Gastrocnemius medialis (tissue), 4 donors: ENCODE measurements around the gene FGA. TPM values are rescaled to one million over a fixed set of nuclear protein-coding genes. Genes with fewer than 3 reads are reported as not detected.

Experiments used
- ATAC-seq, 2 donors: fragments of 150-250 bp; one replicate each; pipeline ENCODE4 v1.9.1; 2016
- DNase-seq, 2 donors: peaks; one replicate each; pipeline ENCODE4 v3.0.0-alpha.2; 2019
- H3K27ac ChIP-seq, 4 donors: fragments of 200-600 bp; sonication (generic); 1 replicate in 1 of 4; 2 replicates in 3 of 4; pipeline ENCODE4 v1.5.1; 2016 to 2018; ENCODE audit warnings: mild to moderate bottlenecking in 2 of 4, moderate library complexity in 1 of 4
- H3K27me3 ChIP-seq, 3 donors: fragments of 200-600 bp; sonication (generic) in 2 of 3; 1 replicate in 1 of 3; 2 replicates in 2 of 3; pipeline versions ENCODE4 v1.5.1 to v1.6.0; 2016 to 2019; ENCODE audit warnings: mild to moderate bottlenecking in 1 of 3, moderate library complexity in 1 of 3
- H3K36me3 ChIP-seq, 2 donors: fragments of 200-600 bp; sonication (generic) in 1 of 2; one replicate each; pipeline ENCODE4 v1.5.1; 2017 to 2018
- H3K4me1 ChIP-seq, 2 donors: fragments of 200-600 bp; sonication (generic) in 1 of 2; one replicate each; pipeline ENCODE4 v1.5.1; 2016 to 2017; ENCODE audit warnings: mild to moderate bottlenecking in 2 of 2
- H3K4me3 ChIP-seq, 4 donors: fragments of 200-600 bp; sonication (generic) in 3 of 4; 1 replicate in 1 of 4; 2 replicates in 3 of 4; pipeline ENCODE4 v1.5.1; 2016 to 2019; ENCODE audit warnings: mild to moderate bottlenecking in 2 of 4
- H3K9me3 ChIP-seq, 3 donors: fragments of 200-600 bp; sonication (generic) in 2 of 3; 1 replicate in 1 of 3; 2 replicates in 2 of 3; pipeline ENCODE4 v1.5.1; 2016 to 2019
- CTCF ChIP-seq, 5 experiments: fragments of 450-650 bp in 3 of 5; fragments of 200-600 bp in 2 of 5; sonication (generic) in 2 of 5; IDR thresholded peaks in 4 of 5; conservative IDR thresholded peaks in 1 of 5; 1 replicate in 4 of 5; 2 replicates in 1 of 5; pipeline ENCODE4 v1.5.1; 2016 to 2019; ENCODE audit warnings: antibody characterized with exemption in 5 of 5, mild to moderate bottlenecking in 3 of 5, moderate library complexity in 3 of 5
- POLR2A ChIP-seq, 2 donors: fragments of 450-650 bp; IDR thresholded peaks; one replicate each; pipeline ENCODE4 v1.6.1; 2017; ENCODE audit warnings: antibody characterized with exemption in 2 of 2, mild to moderate bottlenecking in 2 of 2, moderate library complexity in 2 of 2
- in situ Hi-C, 4 donors: fragments of 200-750 bp; cut with MboI; loops; one replicate each; pipeline versions ENCODE4 v1.15.0 to v1.8.0; 2017; ENCODE audit warnings: low sequenced_read_pairs in 4 of 4
- intact Hi-C: fragments of 100-400 bp; cut with DNase I; formaldehyde crosslinking; loops from one replicate; pipeline ENCODE4 v1.15.1; 2023; ENCODE audit warnings: low total_unique reads
- total RNA-seq, 4 donors: library from RNA; depleted of rRNA; stranded (reverse); fragments of >200 nt; gene quantifications; one replicate each; pipeline versions ENCODE4 v1.1.0 to v1.2.3, GENCODE V29; 2016

The FGA gene
- total RNA-seq, 4 donors from 2014 or later: 22.2 to 49.0 TPM; not detected in 2

GRCh38 chr4:154566639-154567204 lies 23.8 kb downstream of the FGA start:
- Histone ChIP-seq H3K27me3 (no peaks in the 10 kb centered on the region), H3K9me3 (no peaks in the 10 kb centered on the region), H3K36me3 (no peaks in the 10 kb centered on the region), H3K27ac (no peak overlapping the region), H3K4me3 (no peak overlapping the region), H3K4me1 (no peaks in the 10 kb centered on the region)
- intact Hi-C loops (no loop called here), in situ Hi-C loops (loop anchor here in 1 of 4 donors (25.0 kb wide), 1 partner anchor 796 kb away; no protein-coding TSS in a partner anchor)
- ATAC-seq: no peak
- TF ChIP-seq POLR2A (IDR thresholded peaks at IDR 0.05) (no peak), CTCF (IDR thresholded peaks at IDR 0.05 in 4 of 5, conservative IDR thresholded peaks at IDR 0.05 in 1 of 5) (no peak)
- DNase-seq: no peak

GRCh38 chr4:154565704-154566103 lies 24.8 kb downstream of the FGA start:
- Histone ChIP-seq H3K27me3 (no peaks in the 10 kb centered on the region), H3K27ac (no peak overlapping the region), H3K36me3 (no peaks in the 10 kb centered on the region), H3K4me1 (no peaks in the 10 kb centered on the region), H3K9me3 (no peaks in the 10 kb centered on the region), H3K4me3 (no peak overlapping the region)
- no peak for DNase-seq
- intact Hi-C loops (no loop called here), in situ Hi-C loops (loop anchor here in 1 of 4 donors (25.0 kb wide), 1 partner anchor 797 kb away; no protein-coding TSS in a partner anchor)
- no peak for ATAC-seq
- TF ChIP-seq CTCF (IDR thresholded peaks at IDR 0.05 in 4 of 5, conservative IDR thresholded peaks at IDR 0.05 in 1 of 5) (no peak), POLR2A (IDR thresholded peaks at IDR 0.05) (no peak)

GRCh38 chr4:154564311-154564710 lies 26.2 kb downstream of the FGA start:
- Histone ChIP-seq H3K4me3 (no peak overlapping the region), H3K4me1 (no peaks in the 10 kb centered on the region), H3K9me3 (no peaks in the 10 kb centered on the region), H3K36me3 (no peaks in the 10 kb centered on the region), H3K27me3 (no peaks in the 10 kb centered on the region), H3K27ac (no peak overlapping the region)
- intact Hi-C loops: no loop called here
- ATAC-seq (no peak), DNase-seq (no peak)
- in situ Hi-C loops: loop anchor here in 1 of 4 donors (25.0 kb wide), 1 partner anchor 798 kb away; no protein-coding TSS in a partner anchor
- TF ChIP-seq CTCF (IDR thresholded peaks at IDR 0.05 in 4 of 5, conservative IDR thresholded peaks at IDR 0.05 in 1 of 5) (no peak), POLR2A (IDR thresholded peaks at IDR 0.05) (no peak)

- Histone ChIP-seq H3K4me3 (no peak within 1 kb of the TSS), H3K36me3 (no peaks in the 10 kb centered on the region), H3K9me3 (no peaks in the 10 kb centered on the region), H3K27ac (no peak within 1 kb of the TSS), H3K27me3 (no peaks in the 10 kb centered on the region), H3K4me1 (no peaks in the 10 kb centered on the region)
- DNase-seq (no peak), ATAC-seq (no peak)
- intact Hi-C loops (no loop called here), in situ Hi-C loops (loop anchor here in 1 of 4 donors (25.0 kb wide), 1 partner anchor 800 kb away; no protein-coding TSS in a partner anchor)
- TF ChIP-seq CTCF (IDR thresholded peaks at IDR 0.05 in 4 of 5, conservative IDR thresholded peaks at IDR 0.05 in 1 of 5): no peak
- TF ChIP-seq POLR2A (IDR thresholded peaks at IDR 0.05): no peak
Measured at GRCh38 chr4:154562697-154563254, 27.8 kb downstream of the FGA start, which contains the start of gene FGB. FGB (plus strand) TSS chr4:154563011; CDS start chr4:154563019, 8 bp downstream.
